RWPE1 (cell line): Measurements from ENCODE around the gene MVD.
A peak's percentile ranks its signal among the peaks of the same experiment; 100 is the strongest.

Experiments used
- CTCF ChIA-PET: fragments of 350-600 bp; sonication (Branson Sonifier 250); formaldehyde crosslinking; extraction: SDS; loops from one replicate; lab custom pipeline; 2021; lab: Yijun Ruan, JAX
- POLR2A ChIA-PET: fragments of 400-600 bp; formaldehyde crosslinking; extraction: SDS; loops from one replicate; lab custom pipeline; 2020; ENCODE audit warnings: antibody characterized with exemption; ENCODE audit not compliant: low non-redundant PET; lab: Yijun Ruan, JAX
- DNase-seq: peaks from one replicate; pipeline ENCODE4 v3.0.0; 2012; ENCODE audit warnings: low spot score
- H3K27ac ChIP-seq: fragments of 450-650 bp; 2 replicates; pipeline ENCODE4 v1.5.1; 2017
- TF ChIP-seq, protein P1 (sequence below): fragments of 450-650 bp; conservative IDR thresholded peaks from 2 replicates; pipeline ENCODE4 v1.5.1; 2017; ENCODE audit warnings: low read depth, mild to moderate bottlenecking

MVD gene

DNA sequence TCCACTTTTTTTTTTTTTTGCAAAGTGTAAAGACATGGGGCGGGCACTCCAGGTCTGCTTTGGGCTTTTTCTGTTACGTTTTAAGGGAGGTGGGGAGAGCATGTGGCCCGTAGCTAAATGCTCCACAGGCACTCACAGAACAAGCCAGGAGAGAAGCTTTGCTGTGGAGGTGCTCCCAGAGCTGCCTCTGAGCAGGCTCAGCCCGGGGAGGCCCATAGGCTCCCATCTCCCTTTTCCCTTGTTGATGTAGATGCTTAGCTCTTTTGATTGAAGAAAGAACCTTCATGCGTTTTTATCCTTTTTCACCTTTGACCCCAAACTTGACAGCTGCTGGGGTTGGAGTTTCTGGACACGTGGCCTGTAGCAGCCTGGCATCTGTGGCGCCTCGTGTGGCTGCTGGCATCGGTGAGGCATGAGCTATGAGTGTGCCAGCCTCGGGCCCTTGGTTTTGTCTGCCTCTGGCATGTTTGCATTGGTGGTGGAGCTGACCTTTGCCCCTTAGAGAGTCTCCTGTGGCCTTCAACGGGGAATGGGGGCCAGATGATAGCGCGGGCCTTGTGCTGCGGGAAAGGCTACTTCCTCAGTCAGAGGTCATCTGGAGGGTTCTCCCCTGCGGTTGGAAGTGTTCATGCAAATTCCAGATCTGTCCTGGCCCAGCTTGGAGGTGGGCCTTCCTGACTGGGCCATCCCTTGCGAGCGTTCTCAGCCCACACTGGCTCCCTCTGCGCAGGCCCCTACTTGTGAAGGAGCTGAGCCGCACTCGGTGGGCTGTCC, 44.5 kb downstream of the MVD start:
- H3K27ac ChIP-seq: peak overlapping the region; percentile 9; the same call in 1 of the 2 replicates
- DNase-seq: no peak
- POLR2A ChIA-PET: interaction anchor here (0.6 kb wide), 1 partner anchor 836 kb away, joined by 3 read pairs; no protein-coding TSS in a partner anchor
- CTCF ChIA-PET: no interaction called here
- TF ChIP-seq, protein P1, sequence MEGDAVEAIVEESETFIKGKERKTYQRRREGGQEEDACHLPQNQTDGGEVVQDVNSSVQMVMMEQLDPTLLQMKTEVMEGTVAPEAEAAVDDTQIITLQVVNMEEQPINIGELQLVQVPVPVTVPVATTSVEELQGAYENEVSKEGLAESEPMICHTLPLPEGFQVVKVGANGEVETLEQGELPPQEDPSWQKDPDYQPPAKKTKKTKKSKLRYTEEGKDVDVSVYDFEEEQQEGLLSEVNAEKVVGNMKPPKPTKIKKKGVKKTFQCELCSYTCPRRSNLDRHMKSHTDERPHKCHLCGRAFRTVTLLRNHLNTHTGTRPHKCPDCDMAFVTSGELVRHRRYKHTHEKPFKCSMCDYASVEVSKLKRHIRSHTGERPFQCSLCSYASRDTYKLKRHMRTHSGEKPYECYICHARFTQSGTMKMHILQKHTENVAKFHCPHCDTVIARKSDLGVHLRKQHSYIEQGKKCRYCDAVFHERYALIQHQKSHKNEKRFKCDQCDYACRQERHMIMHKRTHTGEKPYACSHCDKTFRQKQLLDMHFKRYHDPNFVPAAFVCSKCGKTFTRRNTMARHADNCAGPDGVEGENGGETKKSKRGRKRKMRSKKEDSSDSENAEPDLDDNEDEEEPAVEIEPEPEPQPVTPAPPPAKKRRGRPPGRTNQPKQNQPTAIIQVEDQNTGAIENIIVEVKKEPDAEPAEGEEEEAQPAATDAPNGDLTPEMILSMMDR: no peak

DNA sequence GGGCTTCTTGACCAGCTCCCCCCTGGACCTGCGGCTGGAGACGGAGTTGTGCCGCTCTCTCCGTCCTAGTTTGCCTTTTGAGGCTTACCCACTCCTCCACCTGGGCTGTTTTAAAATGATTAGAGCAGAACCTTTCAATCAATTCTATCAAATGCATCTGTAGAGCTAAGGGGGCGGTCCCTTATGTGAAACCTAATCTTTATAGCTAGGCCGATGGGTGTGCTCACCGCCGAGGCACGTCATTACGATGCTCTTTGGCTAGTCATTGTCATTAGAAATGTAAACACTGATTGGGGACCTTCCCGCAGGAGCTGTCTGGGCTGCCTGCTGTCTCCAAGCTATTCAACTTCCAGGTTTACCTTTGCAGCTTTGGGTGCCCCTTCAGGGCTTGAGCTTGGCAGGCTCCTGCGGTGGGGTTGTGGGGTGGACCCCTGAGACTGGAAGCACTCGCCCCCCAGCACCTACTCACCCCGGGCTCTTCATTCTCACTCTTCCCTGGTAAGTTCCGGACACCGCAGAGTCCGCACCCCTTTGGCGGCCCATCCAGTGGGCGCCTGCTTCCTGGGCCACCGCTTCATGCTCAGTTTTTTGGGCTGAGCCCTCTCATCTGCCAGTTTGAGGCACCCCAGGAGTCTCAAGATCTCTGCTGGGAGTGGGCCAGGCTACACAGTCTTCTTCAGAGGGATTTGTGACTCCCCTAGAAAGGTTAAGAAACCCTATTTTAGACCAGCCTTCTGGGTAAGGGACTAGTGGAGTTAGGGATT, 45.4 kb downstream of the MVD start:
- ChIA-PET POLR2A (interaction anchor here (0.6 kb wide), 1 partner anchor 836 kb away, joined by 3 read pairs; no protein-coding TSS in a partner anchor), CTCF (interaction anchor here (1.0 kb wide), 1 partner anchor 10 kb away, joined by 6 read pairs; no protein-coding TSS in a partner anchor)
- TF ChIP-seq, protein P1: no peak
- no peak overlapping the region for H3K27ac ChIP-seq
- no peak for DNase-seq

DNA sequence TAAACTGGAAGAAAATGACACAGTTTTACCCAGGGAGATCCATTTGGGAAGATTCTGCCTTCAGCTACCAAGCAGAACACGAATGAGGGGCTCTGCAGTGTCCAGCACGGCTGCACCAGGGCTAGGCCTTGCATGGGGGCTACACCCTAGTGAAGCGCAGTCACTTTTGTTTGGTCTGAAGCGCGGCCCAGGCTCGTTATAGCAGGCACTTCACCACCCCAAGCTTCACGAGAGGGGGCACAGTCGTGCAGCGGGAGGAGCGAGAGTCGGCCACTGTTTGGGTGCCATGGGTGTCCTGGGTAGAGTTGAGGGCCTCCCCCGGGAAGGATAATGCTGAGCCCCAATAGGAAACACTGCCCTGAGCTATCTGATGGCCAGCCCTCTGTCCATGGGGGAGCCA, 46.2 kb downstream of the MVD start:
- H3K27ac ChIP-seq: no peak overlapping the region
- POLR2A ChIA-PET: no interaction called here
- TF ChIP-seq, protein P1: no peak
- DNase-seq: no peak
- CTCF ChIA-PET: interaction anchor here (1.0 kb wide), 1 partner anchor 9 kb away, joined by 6 read pairs; no protein-coding TSS in a partner anchor

DNA sequence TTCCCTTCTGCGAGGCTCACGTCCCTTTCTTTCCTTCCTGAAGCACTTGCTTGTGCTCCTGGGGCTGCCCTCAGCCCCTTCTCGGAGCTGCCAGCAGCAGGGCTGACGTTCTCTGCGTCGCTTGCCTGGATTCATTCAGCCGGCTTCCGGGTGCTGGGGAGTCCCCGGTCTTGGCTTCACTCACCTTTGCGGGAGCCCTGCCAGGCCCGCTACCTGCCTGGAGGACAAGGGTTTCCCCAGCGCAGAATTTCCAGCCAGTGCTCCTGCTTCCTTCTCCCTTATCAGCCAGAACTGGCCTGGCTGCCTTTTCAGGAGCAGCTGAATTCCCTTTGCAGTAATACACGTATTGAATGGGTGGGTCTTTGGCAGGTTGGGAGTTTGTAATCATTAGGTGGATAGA, 46.6 kb downstream of the MVD start:
- peak overlapping the region; percentile 14 for H3K27ac ChIP-seq
- TF ChIP-seq, protein P1: no peak
- ChIA-PET POLR2A (no interaction called here), CTCF (no interaction called here)
- no peak for DNase-seq

DNA sequence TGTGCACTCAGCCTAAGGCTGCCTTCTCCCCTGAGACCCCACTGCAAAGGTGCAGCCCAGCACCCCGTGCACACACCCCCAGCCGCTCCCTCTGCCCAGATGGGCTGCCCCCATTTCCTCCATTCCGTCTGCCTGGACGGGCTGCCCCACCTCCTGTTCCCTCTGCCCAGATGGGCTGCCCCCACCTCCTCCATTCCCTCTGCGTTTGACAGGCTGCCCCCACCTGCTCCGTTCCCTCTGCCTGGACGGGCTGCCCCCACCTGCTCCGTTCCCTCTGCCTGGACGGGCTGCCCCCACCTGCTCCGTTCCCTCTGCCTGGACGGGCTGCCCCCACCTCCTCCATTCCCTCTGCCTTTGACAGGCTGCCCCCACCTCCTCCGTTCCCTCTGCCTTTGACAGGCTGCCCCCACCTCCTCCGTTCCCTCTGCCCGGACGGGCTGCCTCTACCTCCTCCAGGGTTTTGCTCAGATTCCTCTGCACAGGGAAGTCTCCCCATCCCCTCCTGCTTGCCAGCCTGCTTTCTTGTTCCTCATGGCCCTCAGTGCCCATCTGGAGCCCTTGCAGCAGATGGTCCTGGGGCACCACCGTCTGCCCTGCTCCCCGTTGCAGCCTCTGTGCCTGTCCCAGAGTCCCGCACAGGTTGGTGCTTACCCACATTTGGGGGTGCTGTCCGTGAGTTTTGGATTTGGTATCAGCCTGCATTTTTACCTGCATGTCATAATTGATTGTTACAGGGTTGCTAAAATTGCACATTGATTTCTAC, 47.9 kb downstream of the MVD start:
- CTCF ChIA-PET: no interaction called here
- H3K27ac ChIP-seq: peak overlapping the region; percentile 14; the same call in 1 of the 2 replicates
- no peak for DNase-seq
- POLR2A ChIA-PET: no interaction called here
- TF ChIP-seq, protein P1: no peak
